SU-DHL-6 (cell line): ENCODE measurements around the gene LSM2.

Source experiments
- CTCF ChIP-seq: fragments of 200-600 bp; sonication (generic); IDR thresholded peaks from one replicate; pipeline ENCODE4 v1.5.1; 2017; ENCODE audit warnings: antibody characterized with exemption, mild to moderate bottlenecking, low read length, moderate library complexity; ENCODE audit not compliant: insufficient read depth, poor library complexity, severe bottlenecking
- EZH2phosphoT487 ChIP-seq: fragments of 200-600 bp; sonication (generic), shearing (Covaris generic); conservative IDR thresholded peaks from 2 replicates; pipeline ENCODE4 v1.6.1; 2018; ENCODE audit warnings: mild to moderate bottlenecking, antibody characterized with exemption, low read length, moderate library complexity, mixed read lengths

- no peak for TF ChIP-seq CTCF
- no peak for TF ChIP-seq EZH2phosphoT487
Observed at GRCh38 chr6:31761343-31761742, 45.4 kb downstream of the LSM2 start.
